NCI-H1105 (cell line): ENCODE data around the gene BCAS4.
"Not testable (repeated sequence)": the region's sequence is repeated elsewhere in the genome, so short reads cannot be mapped to it uniquely, and the experiment has no call there.

Experiments
- DNase-seq: peaks from one replicate; lab custom pipeline; 2025; lab: John Stamatoyannopoulos, UW

The BCAS4 gene, protein sequence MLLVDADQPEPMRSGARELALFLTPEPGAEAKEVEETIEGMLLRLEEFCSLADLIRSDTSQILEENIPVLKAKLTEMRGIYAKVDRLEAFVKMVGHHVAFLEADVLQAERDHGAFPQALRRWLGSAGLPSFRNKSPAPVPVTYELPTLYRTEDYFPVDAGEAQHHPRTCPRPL

DNA sequence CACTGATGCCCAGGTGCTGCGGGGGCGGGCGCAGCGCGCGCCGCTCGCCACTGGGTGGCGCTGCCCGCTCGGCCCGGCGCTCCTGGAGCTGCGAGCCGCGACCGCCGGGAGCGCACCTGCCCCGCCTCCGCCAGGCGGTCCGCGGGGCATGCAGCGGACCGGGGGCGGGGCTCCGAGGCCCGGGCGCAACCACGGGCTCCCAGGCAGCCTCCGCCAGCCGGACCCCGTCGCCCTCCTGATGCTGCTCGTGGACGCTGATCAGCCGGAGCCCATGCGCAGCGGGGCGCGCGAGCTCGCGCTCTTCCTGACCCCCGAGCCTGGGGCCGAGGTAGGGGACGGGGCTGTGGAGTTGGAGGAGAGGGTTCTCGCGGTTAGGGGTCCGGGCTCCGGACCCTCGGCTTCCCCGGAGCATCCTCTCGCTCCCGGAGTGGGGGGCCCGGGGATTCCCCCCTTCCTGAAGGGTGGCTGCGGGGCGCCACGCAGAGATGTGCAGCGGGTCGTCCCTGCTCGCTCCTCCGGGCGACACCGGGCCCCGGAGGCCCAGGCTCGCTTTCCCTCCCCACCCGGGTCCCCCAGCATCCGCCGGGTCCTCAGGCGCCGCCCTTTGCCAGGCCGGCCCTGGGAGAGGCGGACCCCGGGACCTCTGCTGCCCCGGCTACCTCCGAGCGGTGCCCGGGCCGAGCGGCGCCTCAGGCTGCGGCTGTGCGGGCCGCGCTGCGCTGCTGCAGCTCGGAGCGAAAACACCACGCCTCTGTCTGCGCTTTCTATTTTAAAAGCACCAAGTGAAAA lies at the start of gene BCAS4:
BCAS4 (plus strand) TSS at position 216 of the 789 bp plus-strand sequence; CDS start at position 239, 23 bp downstream.
- peak; percentile 62 for DNase-seq

DNA sequence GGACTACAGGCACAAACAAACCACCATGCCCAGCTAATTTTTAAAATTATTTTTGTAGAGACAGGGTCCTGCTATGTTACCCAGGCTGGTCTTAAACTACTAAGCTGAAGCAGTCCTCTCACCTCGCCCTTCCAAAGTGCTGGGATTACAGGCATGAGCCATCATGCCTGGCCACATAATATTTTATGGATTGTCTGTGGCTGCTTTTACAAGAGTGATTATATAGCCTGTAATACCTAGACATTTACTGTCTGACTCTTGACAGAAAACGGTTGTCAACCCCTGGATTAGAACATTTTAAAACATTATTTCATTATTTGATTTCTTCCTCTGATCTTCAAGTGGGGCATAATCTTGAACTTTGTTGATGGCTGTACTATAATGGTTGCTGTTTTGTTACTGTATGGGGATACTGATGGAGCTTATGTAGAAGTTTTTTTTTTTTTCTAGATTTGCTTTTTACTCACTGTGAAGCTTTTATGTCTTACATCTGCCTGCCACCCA lies 49.2 kb upstream of the BCAS4 start:
- DNase-seq = no peak

DNA sequence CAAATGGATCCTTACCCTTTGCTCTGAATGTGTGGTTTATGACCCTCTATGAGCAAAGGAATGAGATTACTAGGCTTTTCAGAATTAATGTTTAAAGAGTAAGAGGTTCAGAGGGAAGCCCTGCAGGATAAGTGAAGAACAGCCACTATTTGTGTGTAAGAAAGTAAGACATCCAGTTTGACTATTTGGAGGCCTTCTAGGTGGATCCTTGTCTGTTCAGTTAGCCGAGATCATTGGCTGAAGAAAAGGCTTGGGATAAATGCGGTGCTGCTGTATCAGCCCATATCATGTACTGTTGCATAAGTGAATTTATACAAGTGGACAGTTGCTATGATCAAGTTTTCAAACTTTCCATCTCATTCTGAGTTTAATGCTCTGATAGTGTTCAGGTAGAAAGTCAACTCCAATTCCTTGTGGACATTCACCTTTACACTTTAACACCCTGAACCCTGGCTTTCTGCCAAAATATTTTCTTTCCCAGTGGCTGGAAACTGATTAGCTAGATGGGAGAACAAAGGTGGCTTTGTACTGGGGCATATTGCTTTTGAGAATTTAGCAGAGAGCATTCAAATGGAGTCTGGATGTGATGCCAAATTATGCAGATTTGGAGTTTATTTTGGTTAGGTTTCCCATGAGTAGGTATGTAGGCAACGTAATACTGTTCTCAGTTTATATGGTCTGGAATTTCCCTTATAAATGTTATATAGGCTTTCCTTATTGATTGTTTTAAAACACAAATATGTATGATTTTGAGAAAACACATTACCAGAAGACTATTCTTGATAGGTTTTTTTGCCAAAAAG lies 48.5 kb upstream of the BCAS4 start:
- peak; percentile 7 for DNase-seq

DNA sequence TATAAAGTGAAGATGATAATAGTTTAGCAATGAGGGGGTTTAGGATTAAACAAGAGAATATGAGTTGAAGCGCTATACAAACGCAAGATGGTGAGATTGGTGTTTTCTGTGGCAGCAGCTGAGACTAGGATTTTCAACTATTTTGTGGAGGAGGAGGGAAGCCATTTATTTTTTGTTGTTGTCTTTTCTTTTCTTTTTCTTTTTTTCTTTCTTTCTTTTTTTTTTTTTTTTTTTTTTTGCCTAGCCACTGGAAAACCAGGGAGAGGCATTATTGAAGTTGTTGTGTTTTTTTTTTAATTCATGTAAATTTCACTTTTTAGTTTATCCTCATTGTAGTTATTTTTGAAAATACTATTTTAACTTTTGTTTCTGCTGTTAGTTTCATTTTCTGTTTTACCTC lies 47.6 kb upstream of the BCAS4 start:
- DNase-seq = no peak

DNA sequence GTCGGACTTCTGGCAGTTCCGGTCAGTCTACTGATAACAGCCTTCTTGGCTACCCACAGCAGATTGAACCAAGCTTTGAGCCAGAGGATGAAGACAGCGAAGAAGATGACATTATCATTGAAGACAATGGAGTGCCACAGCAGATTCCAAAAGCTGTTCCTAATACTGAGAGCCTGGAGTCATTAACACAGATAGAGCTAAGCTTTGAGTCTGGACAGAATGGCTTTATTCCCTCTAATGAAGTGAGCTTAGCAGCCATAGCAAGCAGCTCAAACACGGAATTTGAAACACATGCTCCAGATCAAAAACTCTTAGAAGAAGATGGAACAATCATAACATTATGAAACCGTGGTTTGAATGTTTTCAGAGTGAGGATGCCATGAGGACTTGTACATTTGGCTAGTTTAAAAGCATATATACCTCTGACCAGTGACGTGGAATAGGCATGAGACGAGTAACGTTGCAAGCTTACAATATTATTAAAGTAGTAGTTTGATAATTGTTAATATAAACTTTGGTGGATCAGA lies 44.7 kb upstream of the BCAS4 start:
- DNase-seq = no peak

DNA sequence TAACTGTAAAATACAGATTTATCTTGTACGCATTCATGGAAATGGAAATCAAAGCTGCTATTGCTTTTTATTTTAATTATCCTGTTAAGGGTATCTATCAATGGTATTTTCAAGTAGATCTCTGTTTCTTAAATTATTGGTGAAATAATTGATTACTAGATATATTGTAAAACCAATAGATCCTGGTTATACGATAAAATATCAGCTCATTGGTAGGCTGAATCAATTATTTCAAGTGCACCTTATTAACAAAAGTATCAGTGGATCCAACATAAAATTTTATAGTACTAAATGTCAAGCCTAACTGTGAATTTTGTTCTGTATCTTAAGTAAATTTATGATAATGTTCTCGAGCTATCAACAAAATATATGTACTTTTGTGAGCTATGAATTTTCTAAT lies 41.7 kb upstream of the BCAS4 start:
- no peak for DNase-seq

DNA sequence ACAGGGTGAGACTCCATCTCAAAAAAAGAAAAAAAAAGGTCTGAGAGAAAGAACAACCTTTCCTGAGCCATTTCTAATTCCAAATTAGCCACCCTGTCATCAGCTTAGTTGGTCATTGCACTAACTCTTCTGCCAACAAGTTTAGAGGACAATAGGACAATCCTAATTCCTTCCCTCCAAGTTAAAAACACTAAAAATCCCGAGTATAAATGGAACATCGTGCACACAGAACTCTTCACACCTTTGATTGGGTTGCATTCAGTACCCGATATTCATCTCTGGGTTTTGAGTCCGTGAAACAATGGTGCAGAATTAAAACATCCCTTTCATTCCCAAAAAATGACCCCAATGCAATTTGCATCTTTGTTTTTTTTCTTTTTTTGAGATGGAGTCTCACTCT lies 40.4 kb upstream of the BCAS4 start:
- no peak for DNase-seq

DNA sequence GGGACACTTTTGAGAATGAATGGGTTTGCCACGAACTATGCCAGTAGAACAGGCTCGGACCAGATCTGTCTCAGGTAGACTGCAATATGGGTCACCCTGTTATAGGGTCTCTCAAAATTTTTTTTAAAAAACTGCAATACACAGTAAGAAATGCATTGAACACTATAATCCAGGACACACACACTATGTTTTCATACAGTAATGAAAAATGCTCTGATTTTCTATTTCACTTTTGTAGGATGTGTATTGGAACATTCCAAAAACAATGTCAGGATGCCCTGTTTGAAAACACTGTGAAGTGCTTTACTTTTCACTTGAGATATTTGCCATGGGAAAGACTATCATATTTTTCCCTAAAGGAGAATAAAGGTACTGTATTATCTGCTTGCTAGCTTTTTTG lies 38.4 kb upstream of the BCAS4 start:
- no peak for DNase-seq

DNA sequence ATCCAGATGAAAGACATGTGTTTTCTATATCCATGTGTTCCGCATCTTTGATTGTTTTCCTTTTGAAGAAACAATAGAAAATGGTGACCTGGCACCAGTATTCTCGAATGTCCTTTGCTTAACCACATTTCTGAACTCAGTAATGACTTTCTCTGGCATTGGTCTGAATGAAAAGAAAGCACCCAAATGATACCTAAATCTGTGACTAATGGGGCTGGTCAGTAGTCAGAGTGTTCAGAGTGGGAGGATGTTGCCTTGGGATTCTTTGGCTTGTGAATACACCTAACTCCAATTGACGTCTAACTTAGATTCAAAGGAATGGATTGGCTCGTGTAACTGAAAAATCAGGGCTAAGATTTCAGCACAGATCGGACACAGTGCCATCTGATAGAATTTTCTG lies 36.4 kb upstream of the BCAS4 start:
- no peak for DNase-seq

DNA sequence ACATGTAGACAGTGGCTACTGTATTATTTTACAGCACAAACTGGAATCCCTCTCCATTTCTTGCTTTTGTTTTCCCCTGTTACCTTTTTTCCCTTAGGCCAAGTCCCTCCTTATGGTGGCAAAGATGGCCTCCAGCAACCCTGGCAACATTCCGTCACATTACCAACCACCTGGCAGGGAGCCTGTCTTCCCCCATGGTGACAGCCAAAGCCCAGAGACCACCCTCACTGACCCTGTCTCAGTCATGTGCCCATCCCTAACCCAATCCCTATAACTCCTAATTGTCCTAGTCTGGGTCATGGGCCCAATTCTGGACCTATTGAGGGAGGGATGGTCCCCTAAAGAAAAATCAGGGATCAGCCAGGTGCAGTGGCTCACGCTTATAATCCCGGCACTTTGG lies 35.9 kb upstream of the BCAS4 start:
- no peak for DNase-seq

DNA sequence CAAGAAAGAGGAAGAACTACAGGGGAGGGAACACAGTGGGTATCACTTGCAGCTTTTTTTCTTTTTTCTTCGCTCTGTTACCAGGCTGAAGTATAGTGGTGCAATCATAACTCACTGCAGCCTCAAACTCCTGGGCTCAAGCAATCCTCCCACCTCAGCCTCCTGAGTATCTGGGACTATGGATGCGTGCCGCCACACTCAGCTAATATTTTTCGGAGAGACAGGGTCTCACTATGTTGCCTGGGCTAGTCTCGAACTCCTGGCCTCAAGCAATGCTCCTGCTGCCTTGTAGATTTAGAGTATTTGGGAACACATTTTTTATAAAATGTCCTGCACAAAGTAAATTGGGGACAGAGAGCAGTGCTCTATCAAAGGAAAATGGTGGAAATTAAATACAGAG lies 35.2 kb upstream of the BCAS4 start:
- DNase-seq = no peak

DNA sequence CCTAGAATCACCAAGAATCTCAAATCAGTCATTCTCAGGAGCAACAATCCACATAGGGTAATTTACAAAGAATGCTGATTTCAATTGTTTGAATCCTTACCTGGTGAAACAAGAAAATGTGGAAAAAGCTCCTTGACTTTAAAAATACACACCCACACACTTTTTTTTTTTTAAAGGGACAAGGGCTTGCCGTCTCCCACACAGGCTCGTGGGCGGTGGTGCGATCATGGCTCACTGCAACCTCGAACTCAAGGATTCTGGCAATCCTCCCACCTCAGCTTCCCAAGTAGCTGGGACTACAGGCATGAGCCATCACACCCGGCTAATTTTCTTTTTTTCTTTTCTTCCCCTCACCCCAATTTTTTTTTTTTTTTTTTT lies 32.8 kb upstream of the BCAS4 start:
- no peak for DNase-seq

DNA sequence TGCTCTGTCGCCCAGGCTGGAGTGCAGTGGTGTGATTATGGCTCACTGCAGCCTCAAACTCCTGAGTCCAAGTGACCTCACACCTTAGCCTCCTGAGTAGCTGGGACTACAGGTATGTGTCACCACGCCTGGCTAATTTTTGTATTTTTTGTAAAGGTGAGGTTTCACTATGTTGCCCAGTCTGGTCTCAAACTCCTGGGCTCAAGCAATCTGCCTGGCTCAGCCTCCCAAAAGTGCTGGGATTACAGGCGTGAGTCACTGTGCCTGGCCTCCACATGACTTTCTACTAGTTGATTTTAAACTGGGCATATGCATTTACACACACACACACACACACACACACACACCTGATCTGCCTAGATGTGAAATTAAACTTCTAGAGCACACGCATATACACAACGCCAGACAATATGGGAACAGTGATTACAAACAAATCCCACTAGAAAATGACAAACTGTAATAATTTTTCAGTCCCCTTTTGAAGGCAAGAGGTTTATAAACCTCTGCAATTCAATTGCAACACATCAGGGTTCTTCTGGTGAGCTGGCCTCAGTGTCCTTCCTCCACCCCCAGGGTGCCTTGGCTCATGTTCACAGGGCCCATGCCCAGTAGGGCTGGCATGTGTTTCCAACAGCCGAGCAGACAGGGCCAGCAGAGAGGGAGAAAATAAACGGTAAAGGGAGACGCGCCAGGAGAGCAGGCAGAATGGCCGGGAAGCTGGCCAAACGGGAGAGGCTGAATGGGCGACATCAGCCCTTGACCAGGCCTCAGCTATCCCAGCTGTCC lies 32.2 kb upstream of the BCAS4 start:
- DNase-seq = no peak

DNA sequence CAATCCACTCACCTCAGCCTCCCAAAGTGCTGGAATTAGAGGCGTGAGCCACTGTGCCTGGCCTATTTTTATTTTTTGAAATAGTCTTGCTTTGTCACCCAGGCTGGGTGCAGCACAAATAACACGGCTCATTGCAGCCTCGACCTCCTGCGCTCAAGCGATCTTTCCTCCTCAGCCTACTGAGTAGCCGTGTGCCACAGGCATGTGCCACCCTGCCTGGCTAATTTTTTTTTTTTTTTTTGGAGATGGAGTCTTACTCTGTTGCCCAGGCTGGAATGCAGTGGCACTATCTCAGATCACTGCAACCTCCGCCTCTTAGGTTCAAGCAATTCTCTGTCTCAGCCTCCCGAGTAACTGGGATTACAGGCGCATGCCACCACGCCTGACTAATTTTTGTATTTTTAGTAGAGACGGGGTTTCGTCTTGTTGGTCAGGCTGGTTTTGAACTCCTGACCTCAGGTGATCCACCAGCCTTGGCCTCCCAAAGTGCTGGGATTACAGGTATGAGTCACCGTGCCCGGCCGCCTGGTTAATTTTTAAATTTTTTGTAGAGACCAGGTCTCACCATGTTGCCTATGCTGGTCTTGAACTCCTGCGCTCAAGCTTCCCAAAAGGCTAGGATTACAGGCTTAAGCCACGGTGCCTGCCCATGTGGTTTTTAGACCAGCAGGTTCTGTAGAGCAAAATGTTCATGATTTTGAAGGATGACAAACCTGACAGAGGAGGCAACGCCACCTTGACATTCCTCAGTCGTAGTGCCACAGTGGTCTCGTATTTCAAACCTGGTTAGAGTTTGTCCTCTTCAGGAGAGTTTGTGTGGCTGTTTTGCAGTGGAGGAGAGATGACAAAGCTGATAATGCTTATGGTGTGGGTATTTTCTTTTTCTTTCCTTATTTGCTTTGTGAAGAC lies 31.1 kb upstream of the BCAS4 start:
- DNase-seq = not testable (repeated sequence)

DNA sequence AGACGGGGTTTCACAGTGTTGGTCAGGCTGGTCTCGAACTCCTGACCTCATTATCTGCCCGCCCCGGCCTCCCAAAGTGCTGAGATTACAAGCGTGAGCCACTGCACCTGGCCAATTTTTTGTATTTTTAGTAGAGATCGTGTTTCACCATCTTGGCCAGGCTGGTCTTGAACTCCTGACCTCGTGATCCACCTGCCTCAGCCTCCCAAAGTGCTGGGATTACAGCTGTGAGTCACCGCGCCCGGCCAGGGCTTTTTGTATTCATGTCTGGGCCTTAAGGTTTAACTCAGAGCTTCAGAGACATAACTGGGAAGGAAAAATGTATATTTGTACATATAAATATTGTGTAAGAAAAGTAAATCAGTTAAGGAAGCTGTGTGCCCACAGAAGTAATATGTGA lies 29.6 kb upstream of the BCAS4 start:
- not testable (repeated sequence) for DNase-seq

DNA sequence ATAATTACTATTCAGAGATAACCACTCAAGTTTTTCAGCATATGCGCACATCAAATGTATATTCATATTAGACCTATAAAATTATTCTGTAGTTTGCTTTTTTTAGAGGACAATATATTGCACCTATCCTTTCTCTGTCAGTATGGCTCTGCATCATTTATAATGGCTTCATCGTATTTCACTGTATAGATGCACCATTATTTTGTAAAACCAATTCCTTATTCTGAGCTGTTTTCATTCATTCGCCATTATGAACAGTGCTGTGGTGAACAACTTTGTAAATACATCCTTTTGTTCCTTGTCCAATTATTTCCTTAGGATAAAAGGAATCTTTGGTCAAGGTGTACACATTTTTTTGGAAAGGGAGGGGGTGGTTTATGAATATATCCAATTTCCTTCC lies 29.2 kb upstream of the BCAS4 start:
- no peak for DNase-seq

DNA sequence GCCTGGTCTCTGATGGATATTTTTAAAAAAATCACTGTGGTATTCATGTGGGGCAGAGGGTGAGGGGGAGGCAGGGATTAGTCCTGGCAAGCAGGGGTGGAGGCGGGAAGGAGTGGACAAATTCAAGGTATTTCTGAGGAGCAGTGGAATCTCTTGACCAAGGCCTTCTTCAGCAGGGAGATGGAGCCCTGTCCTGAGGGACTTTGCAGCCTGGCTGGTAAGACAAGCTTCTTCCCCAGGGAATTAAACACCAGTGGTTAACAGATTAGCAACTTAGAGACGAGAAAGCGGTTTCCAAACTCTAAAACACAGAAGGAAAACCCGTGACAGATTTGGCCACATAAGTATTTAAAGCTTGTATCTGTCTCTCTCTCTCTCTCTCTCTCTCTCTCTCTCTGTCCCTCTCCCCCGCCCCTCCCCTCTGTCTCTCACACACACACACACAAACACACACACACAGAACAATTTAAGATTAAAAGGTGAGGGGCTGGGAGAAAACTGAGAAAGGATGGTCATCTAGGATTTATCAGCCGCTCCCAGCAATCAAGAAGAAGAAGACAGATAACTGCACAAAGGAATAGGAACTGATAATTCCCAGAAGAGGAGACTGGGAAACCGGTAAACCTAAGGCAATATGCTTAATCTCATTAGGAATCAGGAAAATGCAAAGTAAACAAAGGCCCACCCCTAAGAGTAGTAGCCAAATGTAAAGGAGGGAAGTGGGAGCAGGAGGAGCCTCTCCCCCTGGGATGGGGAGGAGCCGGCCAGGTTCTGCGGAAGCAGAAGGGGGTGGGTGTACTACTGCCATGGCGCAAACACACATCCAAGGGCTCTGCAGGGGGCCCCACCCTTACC lies 27.7 kb upstream of the BCAS4 start:
- not testable (repeated sequence) for DNase-seq

DNA sequence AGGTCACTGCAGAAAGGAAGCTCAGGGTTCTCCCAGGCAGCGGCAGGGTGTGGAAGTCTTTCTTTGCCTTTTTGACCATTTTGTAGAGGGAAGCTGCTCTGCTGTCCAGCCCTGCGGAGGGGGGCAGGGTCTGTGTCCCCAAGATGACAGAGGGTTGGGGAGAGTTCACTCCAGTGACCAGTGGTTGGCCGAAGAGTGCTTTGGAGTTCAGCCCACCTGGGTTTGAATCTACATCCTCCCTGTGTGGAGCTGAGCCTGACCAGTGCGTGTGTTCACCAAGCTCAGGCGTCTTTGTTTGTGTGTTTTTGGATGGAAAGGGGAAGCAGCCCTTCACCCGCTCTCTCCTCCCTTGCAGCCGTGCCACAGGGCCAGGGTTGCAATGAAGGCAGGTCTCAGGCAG lies 25.9 kb upstream of the BCAS4 start:
- not testable (repeated sequence) for DNase-seq

DNA sequence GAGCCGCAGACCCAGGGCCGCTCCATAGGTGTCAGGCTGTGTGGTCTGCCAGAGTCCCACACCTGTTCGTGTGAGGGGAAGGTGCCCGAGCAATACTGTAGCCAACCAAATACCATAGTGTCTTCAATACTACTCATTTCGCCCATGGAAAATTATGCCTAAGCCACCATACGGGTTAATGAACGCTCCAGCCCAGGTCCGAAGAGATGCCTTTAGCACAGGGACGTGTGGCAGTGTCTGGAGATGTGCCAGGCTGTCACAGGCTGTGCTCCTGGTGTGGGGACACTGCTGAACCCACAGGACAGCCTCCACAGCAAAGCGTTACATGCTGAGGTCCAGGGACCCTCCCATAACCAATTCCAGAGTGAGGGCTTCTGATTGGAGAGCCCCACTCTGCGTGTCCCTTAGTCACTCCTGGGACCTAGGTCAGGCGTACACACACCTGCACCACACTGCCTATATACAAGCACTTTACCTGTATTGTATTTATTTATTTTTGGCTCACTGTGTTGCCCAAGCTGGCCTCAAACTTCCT lies 25.2 kb upstream of the BCAS4 start:
- DNase-seq = not testable (repeated sequence)
